ENCODE results near the gene ASAP3.
"Not testable (repeated sequence)": the region's sequence is repeated elsewhere in the genome, so short reads cannot be mapped to it uniquely, and the experiment has no call there.

Gene ASAP3

DNA sequence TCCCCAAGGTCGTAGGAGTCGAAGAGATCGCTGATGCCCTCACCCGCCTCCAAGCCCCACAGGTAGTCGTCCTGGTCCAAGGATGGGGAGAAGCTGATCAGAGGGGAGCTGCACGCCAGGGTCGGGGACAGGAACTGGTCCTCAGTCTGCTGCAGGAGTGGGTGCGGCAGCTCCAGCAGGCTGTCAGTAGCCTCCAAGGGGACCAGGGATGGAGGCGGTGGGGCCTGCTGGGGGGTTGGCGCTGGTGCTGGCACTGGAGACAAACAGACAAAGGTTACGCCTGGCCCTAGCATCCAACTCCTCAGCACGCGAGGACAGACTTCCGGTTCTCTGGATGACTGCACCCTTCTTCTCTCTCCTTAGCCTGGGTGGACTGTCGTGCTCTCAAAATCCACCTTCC, 25.9 kb upstream of the ASAP3 start (continued):
- TF ChIP-seq SNAI2 (CRISPR knock-in tag; IDR thresholded peaks at IDR 0.05) = no peak
- TF ChIP-seq ESRRG (CRISPR knock-in tag; IDR thresholded peaks at IDR 0.05) = no peak
- TF ChIP-seq ARNTL (CRISPR knock-in tag; IDR thresholded peaks at IDR 0.05; ENCODE audit: borderline replicate concordance, low read depth) = no peak
- TF ChIP-seq, protein P1, sequence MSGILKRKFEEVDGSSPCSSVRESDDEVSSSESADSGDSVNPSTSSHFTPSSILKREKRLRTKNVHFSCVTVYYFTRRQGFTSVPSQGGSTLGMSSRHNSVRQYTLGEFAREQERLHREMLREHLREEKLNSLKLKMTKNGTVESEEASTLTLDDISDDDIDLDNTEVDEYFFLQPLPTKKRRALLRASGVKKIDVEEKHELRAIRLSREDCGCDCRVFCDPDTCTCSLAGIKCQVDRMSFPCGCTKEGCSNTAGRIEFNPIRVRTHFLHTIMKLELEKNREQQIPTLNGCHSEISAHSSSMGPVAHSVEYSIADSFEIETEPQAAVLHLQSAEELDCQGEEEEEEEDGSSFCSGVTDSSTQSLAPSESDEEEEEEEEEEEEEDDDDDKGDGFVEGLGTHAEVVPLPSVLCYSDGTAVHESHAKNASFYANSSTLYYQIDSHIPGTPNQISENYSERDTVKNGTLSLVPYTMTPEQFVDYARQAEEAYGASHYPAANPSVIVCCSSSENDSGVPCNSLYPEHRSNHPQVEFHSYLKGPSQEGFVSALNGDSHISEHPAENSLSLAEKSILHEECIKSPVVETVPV (CRISPR knock-in tag; IDR thresholded peaks at IDR 0.05) = no peak
- no peak for TF ChIP-seq ZNF8 (CRISPR knock-in tag; IDR thresholded peaks at IDR 0.05)
- TF ChIP-seq TOX (CRISPR knock-in tag; IDR thresholded peaks at IDR 0.05; ENCODE audit: borderline replicate concordance) = no peak

DNA sequence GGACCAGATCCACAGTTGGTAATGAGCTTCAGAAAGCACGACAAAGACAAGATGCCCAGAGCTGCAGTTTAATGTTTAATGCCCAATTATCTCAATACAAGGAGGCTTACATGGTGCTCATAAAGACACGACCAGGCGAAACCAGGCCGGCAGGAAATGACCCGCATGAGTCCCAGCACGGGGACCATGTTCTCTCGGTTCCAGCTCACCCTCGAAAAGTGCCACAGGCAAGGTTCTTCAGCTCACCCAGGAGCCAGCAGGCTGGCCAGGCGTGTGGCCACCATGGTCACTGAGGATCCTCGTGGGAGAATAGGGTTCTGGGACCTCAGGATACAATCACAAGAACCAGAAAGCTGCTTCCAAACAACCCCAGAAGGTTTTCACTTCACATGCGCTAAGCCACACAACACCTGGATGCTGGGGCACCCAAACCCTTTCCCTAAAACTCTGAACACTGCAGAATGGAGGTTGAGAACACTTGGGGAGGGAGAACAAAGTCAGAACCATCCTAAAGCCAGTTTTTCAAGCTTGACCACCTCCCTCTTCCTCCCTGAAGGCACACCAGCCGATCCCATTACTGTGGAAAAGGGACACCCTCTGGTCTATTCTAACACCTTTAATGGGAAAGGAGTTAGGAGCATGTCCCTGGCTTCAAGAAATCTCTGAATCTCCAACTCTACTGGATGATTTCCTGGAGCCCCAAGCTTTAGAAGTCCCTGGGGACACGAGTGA, 22.6 kb upstream of the ASAP3 start:
- TF ChIP-seq RARB (CRISPR knock-in tag; IDR thresholded peaks at IDR 0.05) (no peak), ARNTL (CRISPR knock-in tag; IDR thresholded peaks at IDR 0.05; ENCODE audit: borderline replicate concordance, low read depth) (no peak), ESRRG (CRISPR knock-in tag; IDR thresholded peaks at IDR 0.05) (no peak), TOX (CRISPR knock-in tag; IDR thresholded peaks at IDR 0.05; ENCODE audit: borderline replicate concordance) (no peak)
- TF ChIP-seq, protein P2, sequence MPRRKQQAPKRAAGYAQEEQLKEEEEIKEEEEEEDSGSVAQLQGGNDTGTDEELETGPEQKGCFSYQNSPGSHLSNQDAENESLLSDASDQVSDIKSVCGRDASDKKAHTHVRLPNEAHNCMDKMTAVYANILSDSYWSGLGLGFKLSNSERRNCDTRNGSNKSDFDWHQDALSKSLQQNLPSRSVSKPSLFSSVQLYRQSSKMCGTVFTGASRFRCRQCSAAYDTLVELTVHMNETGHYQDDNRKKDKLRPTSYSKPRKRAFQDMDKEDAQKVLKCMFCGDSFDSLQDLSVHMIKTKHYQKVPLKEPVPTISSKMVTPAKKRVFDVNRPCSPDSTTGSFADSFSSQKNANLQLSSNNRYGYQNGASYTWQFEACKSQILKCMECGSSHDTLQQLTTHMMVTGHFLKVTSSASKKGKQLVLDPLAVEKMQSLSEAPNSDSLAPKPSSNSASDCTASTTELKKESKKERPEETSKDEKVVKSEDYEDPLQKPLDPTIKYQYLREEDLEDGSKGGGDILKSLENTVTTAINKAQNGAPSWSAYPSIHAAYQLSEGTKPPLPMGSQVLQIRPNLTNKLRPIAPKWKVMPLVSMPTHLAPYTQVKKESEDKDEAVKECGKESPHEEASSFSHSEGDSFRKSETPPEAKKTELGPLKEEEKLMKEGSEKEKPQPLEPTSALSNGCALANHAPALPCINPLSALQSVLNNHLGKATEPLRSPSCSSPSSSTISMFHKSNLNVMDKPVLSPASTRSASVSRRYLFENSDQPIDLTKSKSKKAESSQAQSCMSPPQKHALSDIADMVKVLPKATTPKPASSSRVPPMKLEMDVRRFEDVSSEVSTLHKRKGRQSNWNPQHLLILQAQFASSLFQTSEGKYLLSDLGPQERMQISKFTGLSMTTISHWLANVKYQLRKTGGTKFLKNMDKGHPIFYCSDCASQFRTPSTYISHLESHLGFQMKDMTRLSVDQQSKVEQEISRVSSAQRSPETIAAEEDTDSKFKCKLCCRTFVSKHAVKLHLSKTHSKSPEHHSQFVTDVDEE (CRISPR knock-in tag; IDR thresholded peaks at IDR 0.05) = no peak
- no peak for ATAC-seq

DNA sequence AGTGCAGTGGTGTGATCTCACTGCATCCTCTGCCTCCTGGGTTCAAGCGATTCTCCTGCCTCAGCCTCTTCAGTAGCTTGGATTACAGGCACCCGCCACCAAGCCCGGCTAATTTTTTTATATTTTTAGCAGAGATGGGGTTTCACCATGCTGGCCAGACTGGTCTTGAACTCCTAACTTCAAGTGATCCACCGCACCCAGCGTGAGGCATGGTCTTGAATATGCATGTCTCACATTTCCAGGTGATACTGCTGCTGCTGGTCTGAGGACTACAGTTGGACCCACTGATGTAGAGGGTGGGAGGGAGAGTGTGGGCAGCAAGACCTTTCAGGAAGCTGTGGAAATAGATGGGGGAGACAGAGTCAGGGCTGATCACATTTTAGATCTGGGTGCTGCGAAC, 21.9 kb upstream of the ASAP3 start:
- ATAC-seq = no peak
- TF ChIP-seq ARNTL (CRISPR knock-in tag; IDR thresholded peaks at IDR 0.05; ENCODE audit: borderline replicate concordance, low read depth) = no peak
- TF ChIP-seq ZC3H10 (CRISPR knock-in tag; IDR thresholded peaks at IDR 0.05) = no peak
- TF ChIP-seq SNAI2 (CRISPR knock-in tag; IDR thresholded peaks at IDR 0.05) = no peak
- TF ChIP-seq GLIS3 (CRISPR knock-in tag; IDR thresholded peaks at IDR 0.05) = no peak
- no peak for TF ChIP-seq ZNF8 (CRISPR knock-in tag; IDR thresholded peaks at IDR 0.05)
- no peak for TF ChIP-seq BACH2 (CRISPR knock-in tag; IDR thresholded peaks at IDR 0.05; ENCODE audit: borderline replicate concordance)
- TF ChIP-seq ESRRG (CRISPR knock-in tag; IDR thresholded peaks at IDR 0.05) = no peak
- TF ChIP-seq, protein P3, sequence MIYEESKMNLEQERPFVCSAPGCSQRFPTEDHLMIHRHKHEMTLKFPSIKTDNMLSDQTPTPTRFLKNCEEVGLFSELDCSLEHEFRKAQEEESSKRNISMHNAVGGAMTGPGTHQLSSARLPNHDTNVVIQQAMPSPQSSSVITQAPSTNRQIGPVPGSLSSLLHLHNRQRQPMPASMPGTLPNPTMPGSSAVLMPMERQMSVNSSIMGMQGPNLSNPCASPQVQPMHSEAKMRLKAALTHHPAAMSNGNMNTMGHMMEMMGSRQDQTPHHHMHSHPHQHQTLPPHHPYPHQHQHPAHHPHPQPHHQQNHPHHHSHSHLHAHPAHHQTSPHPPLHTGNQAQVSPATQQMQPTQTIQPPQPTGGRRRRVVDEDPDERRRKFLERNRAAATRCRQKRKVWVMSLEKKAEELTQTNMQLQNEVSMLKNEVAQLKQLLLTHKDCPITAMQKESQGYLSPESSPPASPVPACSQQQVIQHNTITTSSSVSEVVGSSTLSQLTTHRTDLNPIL (CRISPR knock-in tag; IDR thresholded peaks at IDR 0.05; ENCODE audit: low read depth) = no peak
- no peak for TF ChIP-seq OSR1 (CRISPR knock-in tag; IDR thresholded peaks at IDR 0.05)
- TF ChIP-seq, protein P2 (CRISPR knock-in tag; IDR thresholded peaks at IDR 0.05) = no peak
- TF ChIP-seq ZNF565 (CRISPR knock-in tag; conservative IDR thresholded peaks at IDR 0.05; ENCODE audit: low read depth) = no peak
- TF ChIP-seq ZFP30 (CRISPR knock-in tag; IDR thresholded peaks at IDR 0.05) = no peak
- no peak for TF ChIP-seq ZNF70 (CRISPR knock-in tag; IDR thresholded peaks at IDR 0.05)
- TF ChIP-seq CSDC2 (CRISPR knock-in tag; IDR thresholded peaks at IDR 0.05) = no peak
- no peak for TF ChIP-seq ZFP3 (CRISPR knock-in tag; IDR thresholded peaks at IDR 0.05)
- TF ChIP-seq, protein P4, sequence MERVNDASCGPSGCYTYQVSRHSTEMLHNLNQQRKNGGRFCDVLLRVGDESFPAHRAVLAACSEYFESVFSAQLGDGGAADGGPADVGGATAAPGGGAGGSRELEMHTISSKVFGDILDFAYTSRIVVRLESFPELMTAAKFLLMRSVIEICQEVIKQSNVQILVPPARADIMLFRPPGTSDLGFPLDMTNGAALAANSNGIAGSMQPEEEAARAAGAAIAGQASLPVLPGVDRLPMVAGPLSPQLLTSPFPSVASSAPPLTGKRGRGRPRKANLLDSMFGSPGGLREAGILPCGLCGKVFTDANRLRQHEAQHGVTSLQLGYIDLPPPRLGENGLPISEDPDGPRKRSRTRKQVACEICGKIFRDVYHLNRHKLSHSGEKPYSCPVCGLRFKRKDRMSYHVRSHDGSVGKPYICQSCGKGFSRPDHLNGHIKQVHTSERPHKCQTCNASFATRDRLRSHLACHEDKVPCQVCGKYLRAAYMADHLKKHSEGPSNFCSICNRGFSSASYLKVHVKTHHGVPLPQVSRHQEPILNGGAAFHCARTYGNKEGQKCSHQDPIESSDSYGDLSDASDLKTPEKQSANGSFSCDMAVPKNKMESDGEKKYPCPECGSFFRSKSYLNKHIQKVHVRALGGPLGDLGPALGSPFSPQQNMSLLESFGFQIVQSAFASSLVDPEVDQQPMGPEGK (CRISPR knock-in tag; IDR thresholded peaks at IDR 0.05; ENCODE audit: borderline replicate concordance) = no peak
- no peak for TF ChIP-seq TCF4 (CRISPR knock-in tag; IDR thresholded peaks at IDR 0.05; ENCODE audit: borderline replicate concordance)

DNA sequence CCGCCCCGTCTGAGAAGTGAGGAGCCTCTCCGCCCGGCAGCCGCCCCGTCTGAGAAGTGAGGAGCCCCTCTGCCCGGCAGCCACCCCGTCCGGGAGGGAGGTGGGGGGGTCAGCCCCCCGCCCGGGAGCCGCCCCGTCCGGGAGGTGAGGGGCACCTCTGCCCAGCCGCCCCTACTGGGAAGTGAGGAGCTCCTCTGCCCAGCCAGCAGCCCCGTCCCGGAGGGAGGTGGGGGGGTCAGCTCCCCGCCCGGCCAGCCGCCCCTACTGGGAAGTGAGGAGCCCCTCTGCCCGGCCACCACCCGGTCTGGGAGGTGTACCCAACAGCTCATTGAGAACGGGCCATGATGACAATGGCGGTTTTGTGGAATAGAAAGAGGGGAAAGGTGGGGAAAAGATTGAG, 20.2 kb upstream of the ASAP3 start:
- ATAC-seq = not testable (repeated sequence)
